SU-DHL-6 (cell line): ENCODE measurements around the gene IKZF2.
A peak's percentile ranks its signal among the peaks of the same experiment; 100 is the strongest.

Experiments
- H2AFZ ChIP-seq: fragments of 200-600 bp; sonication (generic); 2 replicates; pipeline ENCODE4 v1.6.1; 2014; ENCODE audit warnings: low read depth, mild to moderate bottlenecking, moderate library complexity, mixed read lengths, antibody characterized with exemption, low read length; ENCODE audit not compliant: severe bottlenecking
- H3F3A ChIP-seq: fragments of 200-600 bp; shearing (Covaris generic); 2 replicates; pipeline ENCODE4 v1.6.0; 2016; ENCODE audit warnings: antibody characterized with exemption, mild to moderate bottlenecking; ENCODE audit not compliant: insufficient read depth
- H3K27ac ChIP-seq: fragments of 200-600 bp; sonication (generic); 2 replicates; pipeline ENCODE4 v1.5.1; 2016; ENCODE audit warnings: low read depth, mild to moderate bottlenecking, low read length, moderate library complexity, mixed read lengths
- H3K27me3 ChIP-seq: fragments of 200-600 bp; sonication (generic), shearing (Covaris generic); 2 replicates; pipeline ENCODE4 v1.6.0; 2014; ENCODE audit warnings: mild to moderate bottlenecking, low read length
- H3K36me3 ChIP-seq: fragments of 200-600 bp; sonication (generic); 2 replicates; pipeline ENCODE4 v1.6.1; 2014; ENCODE audit warnings: mild to moderate bottlenecking, low read length, mixed read lengths
- H3K4me2 ChIP-seq: fragments of 300-600, 200-600 bp; shearing (Covaris generic), sonication (generic); 2 replicates; pipeline ENCODE4 v1.6.0; 2014; ENCODE audit warnings: low read length, low read depth, mild to moderate bottlenecking; ENCODE audit not compliant: poor library complexity, severe bottlenecking
- H3K4me3 ChIP-seq: fragments of 200-600 bp; sonication (generic); 2 replicates; pipeline ENCODE4 v1.5.1; 2014; ENCODE audit warnings: antibody characterized with exemption, low read length, mild to moderate bottlenecking, mixed read lengths; ENCODE audit not compliant: insufficient read depth, poor library complexity, severe bottlenecking
- H3K79me2 ChIP-seq: fragments of 200-600 bp; sonication (generic); 2 replicates; pipeline ENCODE4 v1.6.1; 2014; ENCODE audit warnings: mild to moderate bottlenecking, low read length, moderate library complexity; ENCODE audit not compliant: insufficient read depth
- H3K9ac ChIP-seq: fragments of 200-600 bp; sonication (generic); 2 replicates; pipeline ENCODE4 v1.7.0; 2014; ENCODE audit warnings: mild to moderate bottlenecking, low read length
- H3K9me2 ChIP-seq: fragments of 200-600 bp; sonication (generic); replicated peaks from 2 replicates; pipeline ENCODE4 v1.6.1; 2014; ENCODE audit warnings: low read length; ENCODE audit not compliant: insufficient read depth
- H3K9me3 ChIP-seq: fragments of 200-600 bp; sonication (generic); 2 replicates; pipeline ENCODE4 v1.6.1; 2014; ENCODE audit warnings: low read length, mixed read lengths; ENCODE audit not compliant: insufficient read depth
- H4K20me1 ChIP-seq: fragments of 200-600 bp; sonication (generic); 2 replicates; pipeline ENCODE4 v1.6.1; 2014; ENCODE audit warnings: low read depth, mild to moderate bottlenecking, antibody characterized with exemption, low read length, moderate library complexity, mixed read lengths
- CTCF ChIP-seq: fragments of 200-600 bp; sonication (generic); IDR thresholded peaks from one replicate; pipeline ENCODE4 v1.5.1; 2017; ENCODE audit warnings: antibody characterized with exemption, mild to moderate bottlenecking, low read length, moderate library complexity; ENCODE audit not compliant: insufficient read depth, poor library complexity, severe bottlenecking
- EZH2phosphoT487 ChIP-seq: fragments of 200-600 bp; sonication (generic), shearing (Covaris generic); conservative IDR thresholded peaks from 2 replicates; pipeline ENCODE4 v1.6.1; 2018; ENCODE audit warnings: mild to moderate bottlenecking, antibody characterized with exemption, low read length, moderate library complexity, mixed read lengths

IKZF2 gene

GRCh38 chr2:213108308-213108707, 43.1 kb downstream of the IKZF2 start:
- peak overlapping the region; percentile 24 for H3K4me2 ChIP-seq
- TF ChIP-seq CTCF = no peak
- no peak overlapping the region for H2AFZ ChIP-seq
- peaks cover 9% of the 10 kb centered on the region; the same call in 1 of the 2 replicates for H3F3A ChIP-seq
- H3K9me2 ChIP-seq = no peaks in the 10 kb centered on the region
- no peak overlapping the region for H3K4me3 ChIP-seq
- H4K20me1 ChIP-seq = peaks cover 10% of the 10 kb centered on the region; the same call in 1 of the 2 replicates
- H3K79me2 ChIP-seq = peaks cover 95% of the 10 kb centered on the region
- H3K9me3 ChIP-seq = no peaks in the 10 kb centered on the region
- no peak overlapping the region for H3K9ac ChIP-seq
- H3K36me3 ChIP-seq = no peaks in the 10 kb centered on the region; the same call in 1 of the 2 replicates
- no peak overlapping the region for H3K27ac ChIP-seq
- no peaks in the 10 kb centered on the region for H3K27me3 ChIP-seq

- Histone ChIP-seq H3K36me3 (no peaks in the 10 kb centered on the region; the same call in 1 of the 2 replicates), H3K79me2 (peaks cover 95% of the 10 kb centered on the region), H3K4me2 (peak overlapping the region; percentile 24), H4K20me1 (peaks cover 8% of the 10 kb centered on the region; the same call in 1 of the 2 replicates), H3K27me3 (no peaks in the 10 kb centered on the region), H3K9me3 (no peaks in the 10 kb centered on the region), H3K4me3 (no peak overlapping the region), H3K9me2 (no peaks in the 10 kb centered on the region), H3F3A (peaks cover 9% of the 10 kb centered on the region; the same call in 1 of the 2 replicates), H3K27ac (peak overlapping the region; percentile 6; the same call in 1 of the 2 replicates), H3K9ac (no peak overlapping the region), H2AFZ (no peak overlapping the region)
- TF ChIP-seq CTCF (no peak), EZH2phosphoT487 (no peak)
These were observed 43.7 kb downstream of the IKZF2 start for GRCh38 chr2:213107728-213108127.

GRCh38 chr2:213105212-213105611, 46.2 kb downstream of the IKZF2 start:
- H3F3A ChIP-seq = peaks cover 4% of the 10 kb centered on the region; the same call in 1 of the 2 replicates
- no peaks in the 10 kb centered on the region for H3K9me3 ChIP-seq
- no peaks in the 10 kb centered on the region; the same call in 1 of the 2 replicates for H4K20me1 ChIP-seq
- H3K9ac ChIP-seq = no peak overlapping the region
- no peak overlapping the region for H2AFZ ChIP-seq
- no peaks in the 10 kb centered on the region for H3K27me3 ChIP-seq
- peaks cover 95% of the 10 kb centered on the region for H3K79me2 ChIP-seq
- H3K27ac ChIP-seq = no peak overlapping the region
- no peak overlapping the region for H3K4me2 ChIP-seq
- TF ChIP-seq EZH2phosphoT487 (no peak), CTCF (no peak)
- no peaks in the 10 kb centered on the region for H3K36me3 ChIP-seq
- H3K9me2 ChIP-seq = no peaks in the 10 kb centered on the region
- H3K4me3 ChIP-seq = no peak overlapping the region

- Histone ChIP-seq H2AFZ (no peak overlapping the region), H3F3A (peaks cover 4% of the 10 kb centered on the region; the same call in 1 of the 2 replicates), H3K9me3 (no peaks in the 10 kb centered on the region), H3K4me3 (no peak overlapping the region), H3K27me3 (no peaks in the 10 kb centered on the region), H3K36me3 (no peaks in the 10 kb centered on the region), H3K79me2 (peaks cover 95% of the 10 kb centered on the region), H3K4me2 (peak overlapping the region; percentile 18), H3K9ac (no peak overlapping the region), H3K9me2 (no peaks in the 10 kb centered on the region), H3K27ac (no peak overlapping the region), H4K20me1 (no peaks in the 10 kb centered on the region)
- TF ChIP-seq CTCF (no peak), EZH2phosphoT487 (no peak)
These were observed 46.6 kb downstream of the IKZF2 start for GRCh38 chr2:213104903-213105202.
